ENCODE data around the gene PLK5.

DNA sequence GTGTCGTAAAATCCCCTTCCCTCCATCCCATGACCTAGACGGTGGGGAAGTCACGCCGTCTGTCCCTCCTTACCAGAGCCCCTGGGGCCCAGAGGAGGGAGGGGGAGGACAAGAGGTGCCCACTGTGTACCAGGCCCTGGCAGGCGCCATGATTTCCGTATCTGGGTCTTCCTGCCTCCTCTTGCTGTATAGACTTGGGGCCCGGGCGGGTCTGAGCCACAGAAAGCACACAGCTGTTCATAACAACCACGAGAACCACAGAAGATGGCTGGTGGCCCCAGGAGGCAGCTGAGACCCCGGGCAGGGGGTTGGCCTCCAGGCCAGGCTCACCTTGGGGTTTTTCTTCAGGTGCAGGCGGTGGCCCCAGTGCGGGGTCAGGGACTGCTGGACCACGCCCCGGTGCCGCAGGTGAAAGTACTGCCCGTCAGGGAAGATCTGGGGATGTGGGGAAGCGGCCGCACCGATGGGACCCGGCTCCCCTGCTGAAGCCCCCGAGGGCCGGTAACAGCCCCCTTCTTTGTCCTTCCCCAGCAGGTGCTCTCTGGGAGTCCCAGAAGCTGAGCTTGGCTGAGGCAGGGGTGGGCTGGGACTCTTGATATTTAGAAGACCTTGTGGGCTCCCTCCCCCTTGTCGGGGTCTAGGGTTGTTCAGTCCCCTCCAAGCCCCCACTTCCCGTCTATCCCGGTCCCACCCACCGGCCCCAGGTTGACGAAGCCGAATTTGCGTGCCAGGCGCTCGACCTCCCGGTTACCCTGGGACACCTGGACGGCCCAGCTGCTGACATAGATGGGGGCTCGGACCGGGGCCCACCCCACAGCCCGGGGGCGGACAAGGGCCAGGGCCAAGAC is 34.2 kb upstream of the PLK5 start:
- TF ChIP-seq, protein P1, sequence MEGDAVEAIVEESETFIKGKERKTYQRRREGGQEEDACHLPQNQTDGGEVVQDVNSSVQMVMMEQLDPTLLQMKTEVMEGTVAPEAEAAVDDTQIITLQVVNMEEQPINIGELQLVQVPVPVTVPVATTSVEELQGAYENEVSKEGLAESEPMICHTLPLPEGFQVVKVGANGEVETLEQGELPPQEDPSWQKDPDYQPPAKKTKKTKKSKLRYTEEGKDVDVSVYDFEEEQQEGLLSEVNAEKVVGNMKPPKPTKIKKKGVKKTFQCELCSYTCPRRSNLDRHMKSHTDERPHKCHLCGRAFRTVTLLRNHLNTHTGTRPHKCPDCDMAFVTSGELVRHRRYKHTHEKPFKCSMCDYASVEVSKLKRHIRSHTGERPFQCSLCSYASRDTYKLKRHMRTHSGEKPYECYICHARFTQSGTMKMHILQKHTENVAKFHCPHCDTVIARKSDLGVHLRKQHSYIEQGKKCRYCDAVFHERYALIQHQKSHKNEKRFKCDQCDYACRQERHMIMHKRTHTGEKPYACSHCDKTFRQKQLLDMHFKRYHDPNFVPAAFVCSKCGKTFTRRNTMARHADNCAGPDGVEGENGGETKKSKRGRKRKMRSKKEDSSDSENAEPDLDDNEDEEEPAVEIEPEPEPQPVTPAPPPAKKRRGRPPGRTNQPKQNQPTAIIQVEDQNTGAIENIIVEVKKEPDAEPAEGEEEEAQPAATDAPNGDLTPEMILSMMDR (IDR thresholded peaks at IDR 0.05): no peak
- TF ChIP-seq POLR2A (IDR thresholded peaks at IDR 0.05): no peak
